ENCODE data around the gene PTPRN2. TPM values are rescaled to one million over a fixed set of nuclear protein-coding genes. Genes with fewer than 3 reads are reported as not detected.

PTPRN2 gene
- total and polyA plus RNA-seq, 2 of the 8 experiments (the other 6 are each of a cell fraction or from before 2014, with no cell fraction given) = 2.6 to 4.5 TPM

DNA sequence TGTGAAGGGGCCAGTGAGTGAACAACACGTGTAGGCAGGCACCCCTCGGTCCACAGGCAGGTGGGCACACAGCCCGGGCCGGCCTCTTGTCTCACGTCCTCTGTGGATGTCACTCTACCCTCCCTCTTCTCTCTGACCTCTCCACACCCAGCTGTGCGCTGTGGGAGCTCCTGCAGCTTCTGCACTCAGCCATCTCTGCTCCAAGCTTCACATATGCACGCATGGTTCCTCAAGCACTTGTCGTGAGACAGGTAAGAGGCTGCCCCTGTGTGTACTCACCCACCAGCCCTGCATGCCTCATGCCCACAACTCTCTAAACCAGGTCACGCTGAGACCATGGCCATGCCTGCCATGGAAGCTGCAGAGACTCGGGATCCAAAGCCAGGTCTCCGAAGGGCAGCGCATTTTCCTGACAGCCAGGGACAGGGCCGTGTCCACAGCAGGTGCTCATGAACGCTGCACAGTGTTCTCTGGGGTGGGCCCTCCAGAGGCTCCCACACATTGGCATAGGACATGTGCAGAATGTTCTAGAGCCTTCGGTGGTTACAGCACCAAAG lies 477.5 kb downstream of the PTPRN2 start:
- Histone ChIP-seq H3K4me2 (ENCODE audit: insufficient read depth in 1 of 2, low read depth in 2 of 2, low read length in 2 of 2) (no peak overlapping the region), H2BK15ac (ENCODE audit: low read length) (no peak overlapping the region), H3K9ac (replicated peaks in 1 of 4; ENCODE audit: extremely low read depth in 1 of 4, low read depth in 3 of 4, low read length in 3 of 4) (no peak overlapping the region), H2AFZ (ENCODE audit: low read length) (no peak overlapping the region), H4K8ac (ENCODE audit: extremely low read depth, insufficient read depth, low read length) (0 out of 2 replicates have a peak overlapping the region, but pooled peaks have one; percentile 3), H2BK12ac (ENCODE audit: low read depth, low read length) (no peak overlapping the region), H3K27ac (ENCODE audit: low read depth, low read length) (no peak overlapping the region), H3K27me3 (replicated peaks in 1 of 4; ENCODE audit: control insufficient read depth in 3 of 4, extremely low read depth in 1 of 4, insufficient read depth in 3 of 4, low read length in 3 of 4) (no peaks in the 10 kb centered on the region), H3K9me3 (ENCODE audit: insufficient read depth in 2 of 2, low read depth in 1 of 2, low read length in 1 of 2) (peaks cover 24 to 71% of the 10 kb centered on the region in 2 experiments; a peak in 3 of 4 replicates), H3K79me2 (ENCODE audit: control insufficient read depth in 1 of 2, insufficient read depth in 2 of 2, low read length in 2 of 2) (no peaks in the 10 kb centered on the region), H3K18ac (ENCODE audit: extremely low read depth, low read length) (no peak overlapping the region), H3K4me3 (ENCODE audit: extremely low read depth in 1 of 4, insufficient read depth in 2 of 4, low read depth in 3 of 4, low read length in 4 of 4) (no peak overlapping the region), H2AK5ac (ENCODE audit: low read depth, low read length) (no peak overlapping the region), H4K20me1 (replicated peaks in 1 of 2; ENCODE audit: control insufficient read depth in 1 of 2, insufficient read depth in 2 of 2, low read length in 2 of 2) (no peaks in the 10 kb centered on the region), H3K79me1 (ENCODE audit: low read depth, low read length) (no peaks in the 10 kb centered on the region), H3K4me1 (replicated peaks in 1 of 4; ENCODE audit: control insufficient read depth in 3 of 4, insufficient read depth in 4 of 4, low read length in 3 of 4) (peaks cover 0 to 3% (median 0%) of the 10 kb centered on the region in 4 experiments; a peak in 1 of 7 replicates), H2BK120ac (replicated peaks; ENCODE audit: low read depth, low read length) (no peak overlapping the region), H3K36me3 (ENCODE audit: control insufficient read depth in 2 of 4, insufficient read depth in 4 of 4, low read length in 3 of 4) (no peaks in the 10 kb centered on the region), H3K14ac (ENCODE audit: insufficient read length) (no peak overlapping the region), H4K5ac (ENCODE audit: insufficient read length, low read depth, low read length) (no peak overlapping the region), H3K23me2 (ENCODE audit: low read depth, low read length) (peaks cover 2% of the 10 kb centered on the region; the same call in 1 of the 2 replicates), H4K91ac (replicated peaks; ENCODE audit: insufficient read length, low read length) (no peak overlapping the region), H3K56ac (replicated peaks; ENCODE audit: insufficient read length, low read depth, low read length) (no peak overlapping the region), H2BK20ac (ENCODE audit: low read length) (no peak overlapping the region), H3K23ac (ENCODE audit: insufficient read length) (no peak overlapping the region), H2BK5ac (ENCODE audit: low read depth, low read length) (no peak overlapping the region; the same call in 1 of the 2 replicates), H3K4ac (replicated peaks; ENCODE audit: insufficient read length, low read depth, low read length) (no peak overlapping the region)
- TF ChIP-seq SP2 (IDR thresholded peaks at IDR 0.05; ENCODE audit: low read length) = no peak
- TF ChIP-seq, protein P1, sequence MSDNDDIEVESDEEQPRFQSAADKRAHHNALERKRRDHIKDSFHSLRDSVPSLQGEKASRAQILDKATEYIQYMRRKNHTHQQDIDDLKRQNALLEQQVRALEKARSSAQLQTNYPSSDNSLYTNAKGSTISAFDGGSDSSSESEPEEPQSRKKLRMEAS (IDR thresholded peaks at IDR 0.05) = no peak
- no peak for TF ChIP-seq POU5F1 (IDR thresholded peaks at IDR 0.05; ENCODE audit: low read depth, low read length)
- no peak for TF ChIP-seq BACH1 (IDR thresholded peaks at IDR 0.05; ENCODE audit: low read length)
- TF ChIP-seq RAD21 (IDR thresholded peaks at IDR 0.05 in 1 of 2, conservative IDR thresholded peaks at IDR 0.05 in 1 of 2; ENCODE audit: low read depth in 2 of 2, low read length in 2 of 2) = no peak
- no peak for TF ChIP-seq MAFK (IDR thresholded peaks at IDR 0.05; ENCODE audit: low read depth, low read length)
- no peak for TF ChIP-seq RNF2 (IDR thresholded peaks at IDR 0.05; ENCODE audit: borderline replicate concordance, low read depth, low read length, missing control alignments, poor library complexity, severe bottlenecking)
- TF ChIP-seq, protein P2, sequence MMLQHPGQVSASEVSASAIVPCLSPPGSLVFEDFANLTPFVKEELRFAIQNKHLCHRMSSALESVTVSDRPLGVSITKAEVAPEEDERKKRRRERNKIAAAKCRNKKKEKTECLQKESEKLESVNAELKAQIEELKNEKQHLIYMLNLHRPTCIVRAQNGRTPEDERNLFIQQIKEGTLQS (IDR thresholded peaks at IDR 0.05; ENCODE audit: insufficient read depth, low read depth, low read length) = no peak
- TF ChIP-seq SRF (IDR thresholded peaks at IDR 0.05; ENCODE audit: low read depth, low read length) = no peak
- no peak for TF ChIP-seq GABPA (IDR thresholded peaks at IDR 0.05; ENCODE audit: borderline replicate concordance, insufficient read depth, low read length)
- no peak for TF ChIP-seq RFX5 (IDR thresholded peaks at IDR 0.05; ENCODE audit: borderline replicate concordance, low read depth, low read length)
- CTCF ChIA-PET (ENCODE audit: partially characterized antibody) = no interaction called here
- FAIRE-seq (no peak), DNase-seq (ENCODE audit: low read depth in 1 of 2, low spot score in 2 of 2) (peak in 1 of 2 experiments; percentile 31)
- WGBS, 2 experiments (ENCODE audit: extremely low coverage in 1 of 2, insufficient coverage in 1 of 2, insufficient read length in 1 of 2, insufficient replicate concordance in 2 of 2, low coverage in 1 of 2, low lambda C conversion rate in 2 of 2, missing lambda C conversion rate in 1 of 2) = 89% methylated on average over 15 of the region's 15 CpGs; no CpG with 5 or more reads in 1 of the 2 experiments
- POLR2A ChIA-PET (ENCODE audit: partially characterized antibody) = no interaction called here

All from H1 (cell line).